SKM-1 (cell line): ENCODE measurements around the gene RNF187.
"Not testable (repeated sequence)": the region's sequence is repeated elsewhere in the genome, so short reads cannot be mapped to it uniquely, and the experiment has no call there.

Experiments used
- DNase-seq: peaks from one replicate; lab custom pipeline; 2025; ENCODE audit not compliant: unreplicated experiment; lab: John Stamatoyannopoulos, UW

The RNF187 gene

GRCh38 chr1:228486596-228487335 is 416 bp upstream of the RNF187 start:
- peak; percentile 94 for DNase-seq

DNA sequence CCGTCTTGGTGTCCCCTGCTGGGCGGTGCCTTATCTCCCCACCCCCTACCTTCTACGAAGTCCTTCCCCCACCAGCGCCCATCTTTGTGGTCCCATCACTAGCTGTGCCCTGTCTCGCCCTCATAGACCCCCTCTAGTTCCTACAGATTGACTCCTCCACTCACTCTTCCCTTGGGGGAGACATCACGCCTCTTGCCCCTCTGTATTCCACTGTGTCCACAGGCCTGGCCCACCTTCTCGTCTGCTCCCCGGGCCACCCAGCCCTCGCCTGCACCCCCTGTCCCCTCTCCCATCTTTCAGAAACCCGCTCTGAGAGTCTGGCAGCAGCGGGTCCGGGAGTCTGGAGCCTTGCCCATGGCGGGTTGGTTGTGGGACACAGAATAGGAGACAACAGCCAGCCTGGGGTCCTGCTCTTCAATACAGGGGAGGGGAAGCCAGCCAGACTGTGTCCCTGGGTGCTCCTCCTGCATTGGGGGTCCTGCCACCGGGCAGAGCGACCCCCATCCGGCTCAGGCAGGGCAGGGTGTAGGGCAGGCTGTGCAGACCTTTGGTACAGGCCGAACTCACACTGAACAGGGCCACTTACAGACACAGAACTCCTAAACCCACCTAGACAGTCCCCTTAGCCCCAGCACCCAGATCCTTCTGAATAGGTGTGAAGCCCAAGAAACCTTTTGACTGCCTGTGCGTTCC is 1.1 kb downstream of the RNF187 start:
- no peak for DNase-seq

GRCh38 chr1:228488818-228489674 is 1.9 kb downstream of the RNF187 start:
- DNase-seq = no peak

- DNase-seq = no peak
Observed at GRCh38 chr1:228490120-228491078, 3.2 kb downstream of the RNF187 start.

DNA sequence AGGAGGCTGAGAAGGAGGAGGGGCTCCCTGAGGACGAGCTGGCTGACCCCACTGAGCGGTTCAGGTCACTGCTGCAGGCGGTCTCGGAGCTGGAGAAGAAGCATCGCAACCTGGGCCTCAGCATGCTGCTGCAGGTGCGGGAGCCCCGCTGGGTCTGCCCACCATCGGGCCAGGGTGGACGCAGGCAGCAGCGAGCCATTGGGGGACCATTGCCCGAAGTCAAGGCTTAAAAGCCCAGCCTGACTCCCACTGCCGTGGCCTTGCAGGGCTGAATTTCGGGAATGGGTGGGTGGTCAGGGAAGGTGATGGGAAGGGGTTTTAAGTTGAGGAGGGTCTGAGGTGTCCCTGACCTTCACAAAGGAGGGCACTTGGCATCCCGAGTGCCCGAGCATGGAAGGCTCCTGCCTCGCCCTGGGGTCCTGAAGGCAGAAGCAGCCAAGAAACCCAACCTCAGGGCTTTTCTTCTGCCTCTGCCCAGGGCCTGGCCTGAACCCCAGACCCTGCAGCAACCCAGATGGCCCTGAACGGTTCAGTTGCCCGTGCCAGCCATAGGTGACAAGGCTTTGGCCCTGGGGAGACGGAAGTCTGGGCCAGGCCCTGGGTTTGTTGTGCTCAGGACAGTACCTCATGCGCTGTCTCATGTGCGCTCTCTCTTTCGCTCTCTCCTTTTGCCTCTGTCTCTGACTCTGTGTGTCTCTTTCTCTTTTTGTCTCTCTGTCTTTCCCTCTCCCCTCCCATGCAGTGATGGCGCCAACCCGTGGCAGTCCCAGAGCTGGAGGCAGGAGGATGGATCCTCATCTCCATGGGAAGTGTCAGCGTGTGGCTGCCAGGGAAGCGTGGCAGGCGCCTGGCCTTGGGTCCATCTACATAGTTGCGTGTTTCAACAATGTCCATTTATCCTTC is 6.2 kb downstream of the RNF187 start:
- no peak for DNase-seq

- DNase-seq = no peak
Observed at GRCh38 chr1:228494044-228494353, 6.8 kb downstream of the RNF187 start.

DNA sequence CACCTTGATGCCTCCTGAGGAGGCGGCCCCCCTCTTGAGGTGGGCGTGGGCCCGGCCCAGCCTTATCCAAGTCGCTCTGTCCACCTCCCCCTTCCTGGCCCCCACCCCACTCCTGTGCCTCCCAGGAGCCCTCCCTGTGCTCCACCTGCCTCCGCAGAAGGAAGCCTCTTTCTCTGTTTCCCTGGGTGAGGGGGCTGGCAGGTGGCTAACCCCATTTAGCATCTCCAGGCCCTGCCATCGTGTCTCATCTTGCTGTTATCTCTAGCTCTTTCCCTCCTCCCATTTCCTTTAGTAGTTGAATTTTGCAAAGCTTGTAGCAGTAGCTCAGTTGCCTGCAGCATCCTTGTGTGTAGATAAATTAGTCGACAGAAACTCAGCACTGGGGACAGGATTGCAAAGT is 7.2 kb downstream of the RNF187 start:
- no peak for DNase-seq

DNA sequence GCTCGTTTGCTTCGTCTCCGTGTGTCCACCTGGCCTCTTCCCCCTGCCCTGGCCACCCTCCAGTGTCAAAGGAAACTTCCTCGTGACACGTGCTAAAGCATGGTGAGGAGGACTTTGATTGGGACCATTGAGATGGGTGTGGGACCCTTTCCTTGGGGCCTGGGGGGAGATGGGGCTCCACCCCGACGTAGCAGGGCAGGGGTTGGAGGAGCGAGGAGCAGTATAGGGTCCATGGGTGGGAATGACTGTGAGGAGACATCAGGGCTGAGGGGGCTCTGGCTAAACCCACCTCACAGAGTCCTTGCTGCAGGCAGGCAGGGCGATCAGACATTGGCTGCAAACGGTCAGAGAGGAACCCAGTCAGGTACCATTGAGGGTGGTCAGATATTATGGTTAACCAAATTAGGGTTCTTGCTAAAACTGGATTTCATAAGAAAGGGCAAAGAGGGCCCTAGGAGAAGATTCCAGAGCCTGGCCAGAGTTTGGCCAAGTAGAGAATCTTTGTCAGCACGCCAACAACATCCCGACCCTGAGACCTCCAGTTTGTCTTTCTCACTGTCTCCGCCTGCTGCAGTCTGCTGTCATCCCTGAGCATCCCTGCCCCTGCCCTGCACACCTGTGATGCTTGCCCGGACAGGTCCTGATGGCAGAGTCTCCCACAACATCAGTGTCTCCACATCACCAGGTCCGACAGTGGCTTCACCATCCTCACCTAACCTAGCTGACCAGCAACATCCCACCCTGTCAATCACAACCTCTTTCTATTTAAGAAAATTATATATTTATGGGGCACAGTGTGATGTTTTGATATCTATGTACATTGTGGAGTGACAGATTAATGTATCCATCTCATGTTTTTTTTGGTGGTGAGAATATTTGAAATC is 8.0 kb downstream of the RNF187 start:
- DNase-seq = no peak

DNA sequence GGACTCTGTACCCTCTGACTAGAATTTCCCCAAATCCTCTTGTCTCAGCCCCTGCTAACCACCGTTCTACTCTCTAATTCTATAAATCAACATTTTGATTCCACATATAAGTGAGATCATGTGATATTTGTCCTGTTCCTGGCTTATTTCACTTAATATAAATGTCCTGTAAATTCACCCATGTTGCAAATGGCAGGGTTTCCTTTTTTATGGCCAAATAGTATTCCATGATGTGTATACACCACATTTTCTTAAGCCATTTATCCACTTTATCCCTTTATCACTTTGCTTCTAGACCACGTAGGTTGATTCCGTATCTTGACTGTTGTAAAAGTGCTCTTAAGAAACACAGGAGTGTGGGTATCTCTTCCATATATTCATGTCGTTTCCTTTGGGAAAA is 8.9 kb downstream of the RNF187 start:
- DNase-seq = no peak

DNA sequence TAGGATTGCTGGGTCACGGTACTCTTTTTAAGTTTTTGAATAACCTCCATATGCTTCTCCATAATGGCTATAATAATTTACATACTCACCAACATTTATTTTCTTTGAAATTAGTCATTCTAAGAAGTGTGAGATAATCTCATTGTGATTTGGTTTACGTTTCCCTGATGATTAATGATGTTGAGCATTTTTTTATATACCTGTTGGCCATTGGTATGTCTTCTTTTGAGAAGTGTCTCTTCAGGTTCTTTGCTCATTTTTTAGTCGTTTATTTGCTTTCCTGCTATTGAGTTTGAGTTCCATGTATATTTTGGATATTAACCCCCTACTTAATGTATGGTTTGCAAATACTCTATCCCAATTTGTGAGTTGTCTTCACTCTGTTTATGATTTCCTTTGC is 9.3 kb downstream of the RNF187 start:
- no peak for DNase-seq

GRCh38 chr1:228497206-228497605 is 10.0 kb downstream of the RNF187 start:
- no peak for DNase-seq

DNA sequence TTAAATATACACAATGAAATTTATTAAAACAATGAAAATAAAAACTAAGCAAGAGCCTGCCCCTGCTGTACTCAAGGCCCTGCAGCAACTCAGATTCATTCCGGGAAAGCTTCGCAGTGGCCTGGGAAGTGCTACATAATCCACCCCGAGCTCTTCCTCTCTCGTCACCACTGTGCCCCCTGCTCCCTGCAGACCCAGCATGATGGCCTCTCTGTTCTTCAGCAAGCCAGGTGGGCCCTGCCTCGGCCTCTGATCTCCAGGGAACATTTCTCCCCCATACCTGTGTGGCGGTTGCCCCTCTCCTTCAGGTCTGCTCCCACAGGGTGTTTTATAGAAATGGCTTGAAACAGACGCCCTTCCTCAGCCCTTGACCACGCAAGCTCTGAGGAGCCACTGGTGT is 10.6 kb downstream of the RNF187 start:
- DNase-seq = no peak

DNA sequence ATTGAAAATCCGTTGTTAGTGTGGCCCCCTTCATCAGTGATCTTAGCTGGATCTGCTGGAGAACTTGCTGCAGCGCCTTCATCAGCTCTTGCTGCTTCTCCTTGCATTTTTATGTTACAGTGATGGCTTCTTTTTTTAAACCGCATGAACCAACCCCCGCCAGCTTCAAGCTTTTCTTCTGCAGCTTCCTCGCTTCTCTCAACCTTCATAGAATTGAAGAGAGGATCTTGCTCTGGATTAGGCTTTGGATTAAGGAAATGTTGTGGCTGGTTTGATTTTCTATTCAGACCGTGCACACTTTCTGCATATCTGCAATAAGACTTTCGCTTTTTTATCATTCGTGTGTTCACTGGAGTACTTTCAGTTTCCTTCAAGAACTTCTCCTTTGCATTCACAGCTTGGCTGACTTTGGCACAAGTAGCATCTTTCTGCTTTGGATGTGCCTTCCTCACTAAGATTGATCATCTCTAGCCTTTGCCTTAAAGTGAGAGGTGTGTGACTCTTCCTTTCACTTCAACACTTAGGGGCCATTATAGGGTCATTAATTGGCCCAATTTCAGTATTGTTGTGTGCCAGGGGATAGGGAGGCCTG is 13.1 kb downstream of the RNF187 start:
- DNase-seq = no peak

DNA sequence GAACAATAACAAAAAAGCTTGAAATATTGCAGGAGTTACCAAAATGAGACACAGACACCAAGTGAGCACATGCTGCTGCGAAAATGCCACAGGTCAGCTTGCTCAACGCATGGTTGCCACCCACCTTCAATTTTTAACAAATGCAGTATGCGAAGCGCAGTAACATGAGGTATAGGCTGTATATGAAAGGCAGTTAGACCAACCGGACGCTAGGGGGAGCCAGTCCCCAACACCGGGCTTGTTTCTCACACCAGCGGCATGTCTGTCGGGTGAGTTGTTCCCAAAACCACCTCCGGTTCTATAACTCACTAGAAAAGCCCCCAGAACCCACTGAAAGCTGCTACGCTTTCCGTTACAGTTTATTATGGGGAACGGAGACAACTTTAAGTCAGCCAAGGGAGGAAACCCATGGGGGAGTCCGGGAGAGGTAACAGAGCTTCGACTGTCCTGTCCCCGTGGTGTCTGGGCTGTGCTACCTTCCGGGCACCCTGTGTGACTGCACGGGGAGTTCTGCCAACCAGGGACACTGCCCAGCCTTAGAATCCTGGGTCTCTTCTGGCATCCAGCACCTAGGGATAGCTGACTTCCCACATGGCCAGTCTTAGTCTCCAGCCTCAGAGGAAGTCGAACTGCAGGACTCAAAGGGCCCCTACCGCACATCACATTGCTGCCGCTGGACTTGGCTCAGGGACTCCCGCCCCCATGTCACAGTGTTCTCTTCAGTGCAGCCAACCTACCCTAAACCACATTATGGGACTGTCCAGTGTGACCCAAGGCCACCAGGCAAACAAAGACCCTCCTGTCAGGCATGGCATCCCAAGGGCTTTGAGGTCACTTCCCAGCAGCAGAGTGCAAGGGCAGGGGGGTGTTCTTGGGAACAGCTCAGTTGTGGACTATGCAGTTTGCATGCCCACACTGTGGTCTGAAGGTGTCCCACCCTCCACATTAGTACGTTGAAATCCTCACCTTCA is 14.0 kb downstream of the RNF187 start:
- peak; percentile 76 for DNase-seq

GRCh38 chr1:228502522-228502921 is 15.3 kb downstream of the RNF187 start:
- no peak for DNase-seq

GRCh38 chr1:228505944-228506343 is 18.8 kb downstream of the RNF187 start:
- DNase-seq = not testable (repeated sequence)

- DNase-seq = no peak
Observed at GRCh38 chr1:228507961-228508652, 20.9 kb downstream of the RNF187 start.
